ENCODE measurements around the gene CD4. TPM values are rescaled to one million over a fixed set of nuclear protein-coding genes. Genes with fewer than 3 reads are reported as not detected.

CD4 gene
- total RNA-seq, 2 donors from 2014 or later, result 0.77 to 1.3 TPM

DNA sequence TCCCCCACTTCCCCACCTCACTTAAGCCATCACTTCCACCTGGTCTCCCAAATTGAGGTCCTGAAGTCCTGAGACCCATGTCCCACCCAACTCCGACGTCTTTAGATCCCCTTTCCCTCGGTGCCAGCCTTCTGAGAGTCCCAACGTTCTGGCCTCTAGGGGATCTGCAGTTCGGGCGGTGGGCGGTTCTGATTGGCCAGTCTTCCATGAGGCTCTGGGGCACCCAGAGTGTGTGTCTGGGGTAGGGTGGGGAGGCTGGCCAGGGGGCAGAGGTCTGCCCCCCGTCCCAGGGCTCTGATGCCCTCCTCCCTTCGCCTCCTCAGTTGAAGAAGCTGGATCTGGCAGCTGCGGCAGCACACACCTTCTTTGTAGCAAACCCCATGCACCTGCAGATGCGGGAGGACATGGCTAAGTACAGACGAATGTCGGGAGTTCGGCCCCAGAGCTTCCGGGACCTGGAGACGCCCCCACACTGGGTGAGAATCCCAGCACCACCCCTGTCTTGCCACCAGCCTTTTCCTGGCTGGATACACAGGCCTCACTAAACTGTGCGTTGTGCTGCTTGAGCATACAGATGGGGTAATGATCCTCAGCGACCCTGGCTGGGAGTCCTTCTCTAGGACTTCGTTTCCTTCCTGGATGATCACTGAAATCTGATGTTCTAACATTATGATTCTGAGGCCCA is 40.4 kb downstream of the CD4 start:
- Histone ChIP-seq H3K36me3 (ENCODE audit: control insufficient read depth, insufficient read depth, low read length) (peaks cover 31% of the 10 kb centered on the region), H3K27ac (ENCODE audit: low read depth, low read length) (peak overlapping the region; percentile 57), H3K4me3 (ENCODE audit: low read length) (peak overlapping the region; percentile 93), H3K4me1 (ENCODE audit: control insufficient read depth, insufficient read depth, low read length) (peaks cover 2% of the 10 kb centered on the region), H3K9ac (ENCODE audit: extremely low read depth, low read length, poor library complexity, severe bottlenecking) (peak overlapping the region; percentile 93), H3K9me3 (ENCODE audit: control insufficient read depth, low read length) (no peaks in the 10 kb centered on the region), H3K27me3 (ENCODE audit: control insufficient read depth, insufficient read depth, low read length, poor library complexity, severe bottlenecking) (peaks cover 4% of the 10 kb centered on the region)
- WGBS, 2 experiments (ENCODE audit: insufficient coverage in 1 of 2, insufficient read length in 1 of 2), result 41 to 64% methylated on average over 11 to 19 of the region's 19 CpGs
- H3K4me3 Mint-ChIP-seq, result peak overlapping the region; percentile 99
- no peaks in the 10 kb centered on the region for H3K9me3 Mint-ChIP-seq
- peaks cover 32% of the 10 kb centered on the region for H3K36me3 Mint-ChIP-seq (ENCODE audit: low read depth)
- TF ChIP-seq, protein P1, sequence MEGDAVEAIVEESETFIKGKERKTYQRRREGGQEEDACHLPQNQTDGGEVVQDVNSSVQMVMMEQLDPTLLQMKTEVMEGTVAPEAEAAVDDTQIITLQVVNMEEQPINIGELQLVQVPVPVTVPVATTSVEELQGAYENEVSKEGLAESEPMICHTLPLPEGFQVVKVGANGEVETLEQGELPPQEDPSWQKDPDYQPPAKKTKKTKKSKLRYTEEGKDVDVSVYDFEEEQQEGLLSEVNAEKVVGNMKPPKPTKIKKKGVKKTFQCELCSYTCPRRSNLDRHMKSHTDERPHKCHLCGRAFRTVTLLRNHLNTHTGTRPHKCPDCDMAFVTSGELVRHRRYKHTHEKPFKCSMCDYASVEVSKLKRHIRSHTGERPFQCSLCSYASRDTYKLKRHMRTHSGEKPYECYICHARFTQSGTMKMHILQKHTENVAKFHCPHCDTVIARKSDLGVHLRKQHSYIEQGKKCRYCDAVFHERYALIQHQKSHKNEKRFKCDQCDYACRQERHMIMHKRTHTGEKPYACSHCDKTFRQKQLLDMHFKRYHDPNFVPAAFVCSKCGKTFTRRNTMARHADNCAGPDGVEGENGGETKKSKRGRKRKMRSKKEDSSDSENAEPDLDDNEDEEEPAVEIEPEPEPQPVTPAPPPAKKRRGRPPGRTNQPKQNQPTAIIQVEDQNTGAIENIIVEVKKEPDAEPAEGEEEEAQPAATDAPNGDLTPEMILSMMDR (conservative IDR thresholded peaks at IDR 0.05), result peak; percentile 72
- peaks cover 20% of the 10 kb centered on the region for H3K4me1 Mint-ChIP-seq
- no peak for DNase-seq
- peak overlapping the region; percentile 97 for H3K27ac Mint-ChIP-seq
- H3K27me3 Mint-ChIP-seq (ENCODE audit: insufficient read depth), result peaks cover 31% of the 10 kb centered on the region

DNA sequence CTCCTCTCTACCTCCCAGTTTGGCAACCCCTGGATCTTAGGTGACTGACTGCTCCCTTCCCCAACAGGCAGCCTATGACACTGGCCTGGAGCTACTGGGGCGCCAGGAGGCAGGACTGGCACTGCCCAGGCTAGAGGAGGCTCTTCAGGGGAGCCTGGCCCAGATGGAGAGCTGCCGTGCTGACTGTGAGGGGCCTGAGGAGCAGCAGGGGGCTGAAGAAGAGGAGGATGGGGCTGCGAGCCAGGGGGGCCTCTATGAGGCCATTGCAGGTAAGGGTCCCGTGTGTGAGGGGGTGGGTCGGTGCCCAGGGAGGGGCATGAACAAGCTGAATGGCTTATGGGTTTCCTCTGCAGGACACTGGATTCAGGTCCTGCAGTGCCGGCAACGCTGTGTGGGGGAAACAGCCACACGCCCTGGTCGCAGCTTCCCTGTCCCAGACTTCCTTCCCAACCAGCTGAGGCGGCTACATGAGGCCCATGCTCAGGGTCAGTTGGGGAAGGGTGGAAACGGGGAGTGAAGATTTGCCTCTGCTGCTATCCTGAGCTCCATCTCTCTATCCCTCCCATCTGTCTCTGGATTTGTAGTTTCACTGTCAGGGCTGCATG is 41.1 kb downstream of the CD4 start:
- peaks cover 24% of the 10 kb centered on the region for H3K27me3 Mint-ChIP-seq (ENCODE audit: insufficient read depth)
- no peak for DNase-seq
- H3K4me1 ChIP-seq (ENCODE audit: control insufficient read depth, insufficient read depth, low read length), result peaks cover 2% of the 10 kb centered on the region
- H3K9me3 ChIP-seq (ENCODE audit: control insufficient read depth, low read length), result no peaks in the 10 kb centered on the region
- peaks cover 36% of the 10 kb centered on the region for H3K36me3 Mint-ChIP-seq (ENCODE audit: low read depth)
- H3K4me3 Mint-ChIP-seq, result peak overlapping the region; percentile 99
- H3K4me3 ChIP-seq (ENCODE audit: low read length), result no peak overlapping the region
- no peak overlapping the region for H3K27ac Mint-ChIP-seq
- TF ChIP-seq, protein P1 (conservative IDR thresholded peaks at IDR 0.05), result no peak
- H3K27me3 ChIP-seq (ENCODE audit: control insufficient read depth, insufficient read depth, low read length, poor library complexity, severe bottlenecking), result no peaks in the 10 kb centered on the region
- H3K36me3 ChIP-seq (ENCODE audit: control insufficient read depth, insufficient read depth, low read length), result peaks cover 31% of the 10 kb centered on the region
- H3K27ac ChIP-seq (ENCODE audit: low read depth, low read length), result no peak overlapping the region
- no peak overlapping the region for H3K9ac ChIP-seq (ENCODE audit: extremely low read depth, low read length, poor library complexity, severe bottlenecking)
- H3K4me1 Mint-ChIP-seq, result peaks cover 13% of the 10 kb centered on the region
- H3K9me3 Mint-ChIP-seq, result no peaks in the 10 kb centered on the region
- 89 to 91% methylated on average over 9 to 11 of the region's 11 CpGs for WGBS, 2 experiments (ENCODE audit: insufficient coverage in 1 of 2, insufficient read length in 1 of 2)

DNA sequence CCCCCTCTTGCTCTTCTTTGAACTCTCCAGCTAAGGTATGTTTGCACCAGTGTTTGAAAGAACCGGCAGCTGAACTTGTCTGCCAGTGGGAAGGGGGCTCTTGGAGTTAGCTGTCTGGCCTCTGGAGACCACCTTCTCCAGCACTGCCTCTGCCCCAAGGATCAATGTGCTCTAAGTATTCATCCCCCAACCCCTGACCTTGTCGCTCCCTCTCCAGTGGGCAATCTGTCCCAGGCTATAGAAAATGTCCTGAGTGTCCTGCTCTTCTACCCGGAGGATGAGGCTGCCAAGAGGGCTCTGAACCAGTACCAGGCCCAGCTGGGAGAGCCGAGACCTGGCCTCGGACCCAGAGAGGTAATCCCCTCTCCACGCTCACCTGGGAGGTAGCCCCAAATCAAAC is 41.7 kb downstream of the CD4 start:
- DNase-seq, result no peak

More for the DNA sequence above, 41.7 kb downstream of the CD4 start:
- Mint-ChIP-seq H3K9me3 (no peaks in the 10 kb centered on the region), H3K4me1 (peaks cover 13% of the 10 kb centered on the region), H3K27me3 (ENCODE audit: insufficient read depth) (peaks cover 18% of the 10 kb centered on the region), H3K36me3 (ENCODE audit: low read depth) (peaks cover 41% of the 10 kb centered on the region), H3K4me3 (peak overlapping the region; percentile 99), H3K27ac (no peak overlapping the region)
- Histone ChIP-seq H3K9ac (ENCODE audit: extremely low read depth, low read length, poor library complexity, severe bottlenecking) (no peak overlapping the region), H3K4me3 (ENCODE audit: low read length) (no peak overlapping the region), H3K4me1 (ENCODE audit: control insufficient read depth, insufficient read depth, low read length) (peaks cover 2% of the 10 kb centered on the region), H3K36me3 (ENCODE audit: control insufficient read depth, insufficient read depth, low read length) (peaks cover 35% of the 10 kb centered on the region), H3K27me3 (ENCODE audit: control insufficient read depth, insufficient read depth, low read length, poor library complexity, severe bottlenecking) (no peaks in the 10 kb centered on the region), H3K9me3 (ENCODE audit: control insufficient read depth, low read length) (no peaks in the 10 kb centered on the region), H3K27ac (ENCODE audit: low read depth, low read length) (no peak overlapping the region)
- 91 to 97% methylated on average over 5 to 6 of the region's 6 CpGs for WGBS, 2 experiments (ENCODE audit: insufficient coverage in 1 of 2, insufficient read length in 1 of 2)
- TF ChIP-seq, protein P1 (conservative IDR thresholded peaks at IDR 0.05), result no peak
